Urinary bladder (tissue), 4 donors: ENCODE results near the gene LAMB1. TPM values are rescaled to one million over a fixed set of nuclear protein-coding genes. Genes with fewer than 3 reads are reported as not detected.

ENCODE experiments used
- DNase-seq: peaks from one replicate; pipeline ENCODE4 v3.0.0-alpha.2; 2015; ENCODE audit errors: extremely low spot score
- H3K27ac ChIP-seq: one replicate; pipeline ENCODE4 v1.5.1; 2013; ENCODE audit warnings: low read depth, mild to moderate bottlenecking, moderate library complexity
- H3K36me3 ChIP-seq: one replicate; pipeline ENCODE4 v1.6.1; 2013; ENCODE audit warnings: mild to moderate bottlenecking, moderate library complexity; ENCODE audit not compliant: insufficient read depth
- H3K4me1 ChIP-seq: one replicate; pipeline ENCODE4 v1.6.1; 2013; ENCODE audit warnings: mild to moderate bottlenecking, moderate library complexity; ENCODE audit not compliant: insufficient read depth
- H3K4me3 ChIP-seq: one replicate; pipeline ENCODE4 v1.5.1; 2013; ENCODE audit warnings: low read depth, low read length
- WGBS: extraction: QIAGEN DNeasy Blood & Tissue Kit; methylation state at CpG from one replicate; pipeline ENCODE4 v1.1.7; 2013; 5-methylcytosine and 5-hydroxymethylcytosine counted together
- polyA plus RNA-seq: library from polyadenylated mRNA; stranded (reverse); fragments of 200-250 nt; gene quantifications from one replicate; pipeline ENCODE4 v1.2.3, GENCODE V29; 2013
- total RNA-seq: library from RNA; depleted of rRNA; stranded (reverse); fragments of >200 nt; gene quantifications from one replicate; pipeline ENCODE4 v1.2.3, GENCODE V29; 2014
- donor health status: healthy with polysubstance abuse.
- donor health status: healthy.

LAMB1 gene
- total and polyA plus RNA-seq, 2 donors = 233 to 323 TPM

DNA sequence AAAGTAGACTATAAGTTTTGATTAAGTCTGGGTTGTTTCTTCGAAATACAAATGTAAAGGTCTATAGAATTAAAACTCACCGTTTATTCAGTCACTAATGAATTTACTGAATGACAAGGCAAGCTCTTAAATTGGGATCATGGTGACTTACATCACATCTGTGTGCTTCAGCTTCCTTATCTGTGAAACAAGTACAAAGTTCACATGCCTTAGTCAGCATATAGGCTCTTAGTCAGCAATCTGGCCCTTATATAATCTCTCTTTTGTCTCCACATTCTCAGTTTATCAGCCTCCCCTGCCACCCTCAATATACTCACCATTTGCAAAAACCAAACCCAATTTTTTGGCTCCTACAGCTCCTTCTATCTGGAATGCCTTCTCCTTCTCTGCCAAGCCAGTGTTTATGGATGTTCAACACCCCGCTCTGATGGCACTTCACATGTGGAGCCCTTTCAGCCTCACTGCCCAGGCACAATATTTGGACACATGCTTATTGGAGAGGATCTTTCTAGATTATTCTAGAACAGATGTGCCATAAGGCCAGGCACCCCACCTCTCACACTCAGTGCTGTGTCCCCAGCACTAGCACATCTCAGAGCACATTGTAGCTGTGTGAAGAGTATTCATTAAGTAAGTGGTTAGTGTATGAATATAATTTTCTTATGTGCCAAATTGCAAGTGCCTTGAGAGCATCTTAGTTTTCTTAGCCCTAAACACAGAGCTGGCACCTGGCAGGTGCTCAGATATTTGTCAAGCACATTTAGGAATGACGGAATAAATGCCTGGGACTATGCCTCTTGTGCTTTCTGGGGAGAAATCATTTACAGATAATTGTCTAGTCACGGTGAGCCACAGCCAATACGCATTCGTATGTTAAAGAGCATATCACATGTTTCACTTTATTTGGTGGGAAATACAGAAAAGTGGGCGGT, 9.8 kb upstream of the LAMB1 start:
- H3K4me3 ChIP-seq = no peak overlapping the region
- WGBS = 91% methylated on average over 8 of the region's 8 CpGs
- DNase-seq = no peak
- H3K4me1 ChIP-seq = no peaks in the 10 kb centered on the region
- H3K36me3 ChIP-seq = no peaks in the 10 kb centered on the region
- H3K27ac ChIP-seq = no peak overlapping the region

DNA sequence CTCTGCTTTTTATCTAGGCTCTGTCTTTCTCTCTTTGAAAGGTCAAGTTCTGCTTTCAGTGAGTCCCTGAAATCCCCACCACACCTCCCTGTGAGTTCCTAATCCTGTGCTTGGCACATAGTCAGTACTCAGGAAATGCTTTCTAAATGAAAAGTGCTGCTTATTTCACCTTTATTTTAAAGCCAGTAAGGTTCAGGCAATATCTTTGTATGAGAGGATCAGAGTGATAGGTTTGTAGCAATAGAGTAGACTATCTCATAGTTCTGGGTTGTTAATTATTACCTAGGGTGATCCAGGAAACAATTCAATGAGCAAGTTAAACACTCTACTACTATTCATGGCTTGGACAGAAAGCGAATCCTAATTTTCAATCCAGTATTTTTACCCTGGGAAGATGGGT, 7.4 kb upstream of the LAMB1 start:
- DNase-seq = no peak
- H3K4me1 ChIP-seq = no peaks in the 10 kb centered on the region
- no peaks in the 10 kb centered on the region for H3K36me3 ChIP-seq
- H3K27ac ChIP-seq = no peak overlapping the region
- WGBS = 68% methylated on average over 1 of the region's 1 CpG
- no peak overlapping the region for H3K4me3 ChIP-seq

GRCh38 chr7:108009873-108010272, 6.9 kb upstream of the LAMB1 start:
- WGBS = 85% methylated on average over 4 of the region's 4 CpGs

GRCh38 chr7:108008827-108009226, 5.9 kb upstream of the LAMB1 start:
- Histone ChIP-seq H3K36me3 (no peaks in the 10 kb centered on the region), H3K4me1 (no peaks in the 10 kb centered on the region), H3K4me3 (no peak overlapping the region), H3K27ac (peak overlapping the region; percentile 46)
- DNase-seq = no peak

More at GRCh38 chr7:108009873-108010272, 6.9 kb upstream of the LAMB1 start:
- H3K4me1 ChIP-seq = no peaks in the 10 kb centered on the region
- no peak overlapping the region for H3K4me3 ChIP-seq
- no peaks in the 10 kb centered on the region for H3K36me3 ChIP-seq
- no peak overlapping the region for H3K27ac ChIP-seq
- no peak for DNase-seq

DNA sequence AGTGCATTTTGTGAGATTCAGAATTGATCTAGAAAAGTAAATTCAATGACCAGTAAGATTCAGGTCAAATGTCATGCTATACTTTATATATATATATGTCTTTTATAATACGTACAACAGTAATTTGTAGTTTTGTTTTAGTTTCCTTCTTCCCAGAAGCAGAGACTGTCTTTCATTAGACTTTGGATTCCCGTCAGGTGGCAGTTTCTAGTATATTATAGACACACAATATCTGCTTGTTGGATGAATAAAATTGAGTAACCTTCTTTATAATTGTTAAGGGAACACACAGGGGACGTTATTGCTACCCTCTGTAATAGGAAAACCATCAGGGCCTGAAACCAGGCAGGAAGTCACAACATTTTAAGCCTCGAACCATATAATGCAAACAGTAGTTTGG, 5.3 kb upstream of the LAMB1 start:
- 94% methylated on average over 4 of the region's 4 CpGs for WGBS
- no peaks in the 10 kb centered on the region for H3K36me3 ChIP-seq

DNA sequence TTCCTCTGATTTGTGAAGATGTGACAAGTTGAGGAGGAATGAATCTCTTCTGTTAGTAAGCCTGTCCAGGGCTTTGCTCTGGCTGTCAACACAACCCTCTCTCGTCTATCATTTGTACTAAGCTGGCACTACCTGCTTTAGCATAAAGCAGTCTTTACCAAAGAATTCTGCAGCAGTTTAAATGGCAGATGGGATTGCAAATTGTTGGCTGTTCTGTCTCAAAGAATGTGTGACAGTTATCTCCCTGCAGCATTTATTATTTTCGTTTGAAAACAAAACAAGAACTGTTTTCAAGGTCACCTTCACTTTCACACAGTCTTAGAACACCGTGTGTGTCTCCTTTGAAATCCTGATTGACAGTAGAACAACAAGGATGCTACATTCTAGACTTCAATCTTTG, 4.8 kb upstream of the LAMB1 start:
- Histone ChIP-seq H3K36me3 (no peaks in the 10 kb centered on the region), H3K4me3 (no peak overlapping the region), H3K4me1 (no peaks in the 10 kb centered on the region), H3K27ac (no peak overlapping the region)
- no peak for DNase-seq
- WGBS = 75% methylated on average over 3 of the region's 3 CpGs

More for the DNA sequence above, 5.3 kb upstream of the LAMB1 start:
- Histone ChIP-seq H3K27ac (peak overlapping the region; percentile 16), H3K4me3 (no peak overlapping the region), H3K4me1 (no peaks in the 10 kb centered on the region)
- DNase-seq = no peak

GRCh38 chr7:108007261-108007660, 4.3 kb upstream of the LAMB1 start:
- Histone ChIP-seq H3K27ac (peak overlapping the region; percentile 41), H3K4me3 (no peak overlapping the region), H3K4me1 (no peaks in the 10 kb centered on the region), H3K36me3 (no peaks in the 10 kb centered on the region)
- DNase-seq = no peak
- WGBS = 73% methylated on average over 3 of the region's 3 CpGs

GRCh38 chr7:108004220-108005142, 1.5 kb upstream of the LAMB1 start:
- no peak for DNase-seq
- Histone ChIP-seq H3K4me3 (no peak overlapping the region), H3K36me3 (no peaks in the 10 kb centered on the region), H3K27ac (peak overlapping the region; percentile 14), H3K4me1 (no peaks in the 10 kb centered on the region)
- WGBS = 61% methylated on average over 13 of the region's 13 CpGs

- no peak for DNase-seq
- H3K27ac ChIP-seq = peak overlapping the region; percentile 83
- 59% methylated on average over 15 of the region's 15 CpGs for WGBS
- peak overlapping the region; percentile 74 for H3K4me3 ChIP-seq
- H3K36me3 ChIP-seq = no peaks in the 10 kb centered on the region
- no peaks in the 10 kb centered on the region for H3K4me1 ChIP-seq
Measured at GRCh38 chr7:108003599-108003935, 606 bp upstream of the LAMB1 start.

- H3K4me3 ChIP-seq = peak overlapping the region; percentile 74
- no peak for DNase-seq
- under 1% methylated on average over 75 of the region's 75 CpGs for WGBS
- H3K4me1 ChIP-seq = no peaks in the 10 kb centered on the region
- no peaks in the 10 kb centered on the region for H3K36me3 ChIP-seq
- H3K27ac ChIP-seq = peak overlapping the region; percentile 70
Measured at GRCh38 chr7:108001764-108002725, 916 bp downstream of the LAMB1 start.

DNA sequence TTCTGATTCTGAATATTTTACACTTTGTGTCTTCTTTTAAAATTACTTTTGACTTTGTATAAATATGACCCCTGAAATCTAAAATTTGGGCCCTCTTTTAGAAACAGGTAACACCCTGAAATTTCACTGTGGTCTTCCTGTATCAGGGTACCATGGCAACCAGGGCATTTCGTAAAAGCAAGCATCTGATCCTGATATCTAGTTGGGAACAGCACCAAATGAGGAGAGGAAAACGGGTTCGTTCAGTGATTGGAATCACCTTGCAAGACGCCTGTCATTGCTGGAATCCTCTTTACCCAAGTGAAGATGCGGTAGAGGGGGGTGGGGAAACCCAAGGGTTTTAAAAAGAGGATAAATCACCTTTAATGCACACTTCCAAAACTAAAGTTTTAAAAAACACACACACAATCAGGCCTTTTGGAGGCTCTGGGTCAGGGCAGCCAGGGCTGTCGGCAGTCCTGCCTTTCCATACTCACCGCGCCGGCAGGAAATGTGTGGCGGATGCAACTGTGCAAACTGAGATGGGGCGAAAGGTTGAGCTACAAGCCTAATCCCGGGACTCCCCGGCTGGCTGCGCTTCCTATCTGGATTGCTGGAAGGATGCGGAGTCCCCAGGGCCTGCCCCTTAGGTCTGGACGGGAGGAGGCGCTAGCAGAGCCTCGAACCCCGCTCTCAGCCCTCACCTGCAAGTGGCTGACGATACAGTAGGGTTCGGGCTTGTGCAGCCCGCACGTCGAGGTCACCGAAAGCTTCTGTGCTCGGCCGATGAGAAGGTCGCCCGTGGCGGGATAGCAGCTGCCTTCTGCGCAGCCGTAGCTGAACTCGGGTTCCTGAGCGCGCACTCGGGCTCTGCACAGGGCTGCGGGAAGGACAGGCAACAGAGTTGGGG, 1.8 kb downstream of the LAMB1 start:
- 9% methylated on average over 37 of the region's 37 CpGs for WGBS
- H3K4me1 ChIP-seq = peaks cover 1% of the 10 kb centered on the region
- H3K36me3 ChIP-seq = peaks cover 2% of the 10 kb centered on the region
- DNase-seq = no peak
- H3K4me3 ChIP-seq = peak overlapping the region; percentile 74
- no peak overlapping the region for H3K27ac ChIP-seq

DNA sequence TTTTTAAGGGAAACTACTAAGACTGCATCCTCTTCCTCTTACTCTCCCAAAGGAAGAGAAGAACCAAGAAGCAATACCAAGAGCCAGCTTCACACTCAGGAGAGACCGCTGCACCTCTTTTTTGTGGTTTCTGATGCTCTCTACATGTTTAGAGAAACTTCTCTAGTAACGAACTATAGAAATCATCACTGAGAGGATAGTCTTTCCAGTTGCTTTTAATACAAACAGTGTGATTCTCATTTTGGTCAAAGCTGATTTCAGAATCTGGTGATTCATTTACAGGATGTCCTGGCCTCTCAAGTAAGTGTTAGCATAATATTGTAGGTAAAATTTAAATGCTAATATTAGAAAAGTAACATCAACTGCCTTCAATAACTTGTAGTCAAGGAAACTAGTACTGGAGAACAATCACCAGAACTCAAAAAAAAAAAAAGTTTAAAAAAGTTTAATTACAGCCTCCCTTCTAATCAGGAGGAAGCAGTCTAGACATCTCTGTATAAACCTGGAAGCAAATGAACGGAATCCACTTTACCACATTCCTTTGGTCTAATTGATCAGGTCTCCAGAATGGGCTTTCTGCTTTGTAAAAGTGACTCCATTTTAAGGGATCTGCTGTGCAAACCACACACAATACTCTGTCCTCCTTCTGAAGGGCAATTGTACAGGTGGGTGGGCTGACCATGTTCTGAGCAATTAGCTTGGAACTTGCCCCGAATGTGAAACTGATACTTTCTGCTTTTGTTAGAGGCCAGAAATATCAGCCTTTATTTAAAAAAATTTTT, 3.0 kb downstream of the LAMB1 start:
- no peak overlapping the region for H3K4me3 ChIP-seq
- DNase-seq = no peak
- H3K4me1 ChIP-seq = peaks cover 1% of the 10 kb centered on the region
- WGBS = 67% methylated on average over 4 of the region's 4 CpGs
- H3K27ac ChIP-seq = no peak overlapping the region
- H3K36me3 ChIP-seq = peaks cover 2% of the 10 kb centered on the region
